GM12865 (cell line): ENCODE measurements around the gene TUBGCP4.
"Not testable (repeated sequence)": the region's sequence is repeated elsewhere in the genome, so short reads cannot be mapped to it uniquely, and the experiment has no call there.

Experiments used
- DNase-seq: peaks from one replicate; pipeline ENCODE4 v3.0.0; 2010; ENCODE audit warnings: low read depth
- H3K4me3 ChIP-seq: 2 replicates; pipeline ENCODE4 v1.5.1; 2011; ENCODE audit warnings: mild to moderate bottlenecking, low read depth, low read length, control low read depth
- CTCF ChIP-seq: IDR thresholded peaks from 2 replicates; pipeline ENCODE4 v1.5.1; 2011; ENCODE audit warnings: low read length, control low read depth, low read depth, inconsistent platforms; ENCODE audit not compliant: insufficient read depth; ENCODE audit errors: missing control alignments

The TUBGCP4 gene

DNA sequence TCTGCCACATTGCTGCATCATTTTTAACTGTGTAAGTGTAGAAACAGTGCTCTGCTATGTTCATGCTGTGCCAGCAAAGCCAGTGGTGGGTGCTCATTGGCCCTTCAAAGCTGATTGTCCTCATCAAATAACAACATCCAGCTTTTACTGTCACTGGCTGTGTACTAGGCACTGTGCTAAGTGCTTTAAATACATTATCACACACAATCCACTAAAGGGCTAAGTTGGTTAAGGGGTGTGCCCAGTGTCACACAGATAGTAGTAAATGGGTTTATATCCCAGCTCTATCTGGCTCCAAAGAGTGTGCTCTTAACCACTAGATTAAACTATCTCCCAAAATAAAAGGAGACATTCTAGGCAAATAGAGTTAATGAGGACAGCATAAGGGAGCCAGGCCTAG, 7.7 kb downstream of the TUBGCP4 start:
- no peak overlapping the region for H3K4me3 ChIP-seq
- no peak for TF ChIP-seq CTCF
- DNase-seq: no peak

- TF ChIP-seq CTCF: no peak
- H3K4me3 ChIP-seq: no peak overlapping the region
- no peak for DNase-seq
Observed at GRCh38 chr15:43382310-43382709, 11.4 kb downstream of the TUBGCP4 start.

DNA sequence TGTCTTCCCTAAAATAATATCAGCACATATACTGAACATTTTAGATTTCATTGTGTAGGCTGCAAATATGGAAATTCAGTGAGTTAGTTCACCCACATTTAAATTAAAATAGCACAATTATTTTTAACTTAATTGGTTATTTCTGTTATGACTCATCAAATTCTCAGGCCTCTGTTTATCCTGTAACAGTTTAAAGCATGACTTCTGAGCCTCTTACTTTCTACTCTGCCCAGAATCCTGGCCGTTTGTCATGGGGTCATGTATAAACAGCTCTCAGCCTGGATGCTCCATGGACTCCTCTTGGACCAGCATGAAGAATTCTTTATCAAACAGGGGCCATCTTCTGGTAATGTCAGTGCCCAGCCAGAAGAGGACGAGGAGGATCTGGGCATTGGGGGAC, 12.2 kb downstream of the TUBGCP4 start:
- no peak for DNase-seq
- no peak for TF ChIP-seq CTCF
- H3K4me3 ChIP-seq: no peak overlapping the region

- DNase-seq: no peak
- no peak for TF ChIP-seq CTCF
- H3K4me3 ChIP-seq: no peak overlapping the region
Observed at GRCh38 chr15:43390723-43391122, 19.8 kb downstream of the TUBGCP4 start.

DNA sequence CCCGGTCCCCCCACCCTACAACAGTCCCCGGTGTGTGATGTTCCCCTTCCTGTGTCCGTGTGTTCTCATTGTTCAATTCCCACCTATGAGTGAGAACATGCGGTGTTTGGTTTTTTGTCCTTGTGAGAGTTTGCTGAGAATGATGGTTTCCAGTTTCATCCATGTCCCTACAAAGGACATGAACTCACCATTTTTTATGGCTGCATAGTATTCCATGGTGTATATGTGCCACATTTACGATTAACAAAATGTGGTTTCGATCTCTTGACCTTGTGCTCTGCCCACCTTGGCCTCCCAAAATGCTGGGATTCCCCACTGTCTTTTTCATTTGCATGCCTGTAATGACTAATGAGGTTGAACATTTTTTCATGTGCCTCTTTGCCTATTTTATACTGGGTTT, 22.7 kb downstream of the TUBGCP4 start:
- DNase-seq, H3K4me3 ChIP-seq: not testable (repeated sequence)

DNA sequence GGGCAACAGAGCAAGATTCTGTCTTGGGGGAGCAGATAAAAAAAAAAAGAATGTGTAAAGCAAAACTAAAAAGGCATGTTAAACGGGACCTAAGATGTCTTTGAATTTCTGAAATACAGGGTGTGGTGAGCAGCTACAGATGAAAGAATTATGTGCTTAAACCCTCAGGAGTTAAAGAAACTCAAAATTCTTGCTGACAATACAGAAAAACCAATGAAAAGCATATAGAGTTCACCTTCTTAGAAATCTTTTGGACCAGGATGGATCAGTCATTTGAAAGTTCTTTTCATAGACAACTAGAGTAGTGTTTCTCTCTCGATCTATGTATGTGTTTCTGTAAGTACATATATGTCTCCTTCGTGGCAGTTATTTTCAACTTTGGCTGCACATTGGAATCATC, 31.4 kb downstream of the TUBGCP4 start:
- H3K4me3 ChIP-seq: no peak overlapping the region
- DNase-seq: no peak
- TF ChIP-seq CTCF: no peak

- no peak for TF ChIP-seq CTCF
- H3K4me3 ChIP-seq: no peak overlapping the region
- DNase-seq: no peak
Observed at GRCh38 chr15:43403616-43404015, 32.7 kb downstream of the TUBGCP4 start.

DNA sequence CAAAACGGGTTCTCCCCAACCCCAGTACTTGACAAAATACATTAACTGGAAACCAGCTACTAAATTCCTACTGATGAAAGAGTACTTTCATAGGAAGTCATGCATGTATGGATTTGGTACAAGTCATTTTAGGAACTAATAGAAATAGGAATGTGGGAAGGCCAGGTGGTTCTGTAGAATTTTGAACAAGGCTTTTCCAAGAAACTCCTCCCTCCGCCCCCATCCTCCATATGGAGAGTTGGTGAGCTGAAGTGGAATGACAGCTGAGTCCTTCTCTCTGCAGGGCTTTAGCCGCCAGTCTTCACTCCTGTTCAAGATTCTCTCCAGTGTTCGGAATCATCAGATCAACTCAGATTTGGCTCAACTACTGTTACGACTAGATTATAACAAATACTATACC, 33.2 kb downstream of the TUBGCP4 start:
- TF ChIP-seq CTCF: no peak
- no peak for DNase-seq
- no peak overlapping the region for H3K4me3 ChIP-seq
